SIG-M5 treated with dmso at 0.1 percent for 504 hours (cell line): ENCODE measurements around the gene HOXC10.
A peak's percentile ranks its signal among the peaks of the same experiment; 100 is the strongest.

Source experiments
- DNase-seq: peaks from one replicate; lab custom pipeline; 2025; ENCODE audit not compliant: unreplicated experiment; lab: John Stamatoyannopoulos, UW

HOXC10 gene

DNA sequence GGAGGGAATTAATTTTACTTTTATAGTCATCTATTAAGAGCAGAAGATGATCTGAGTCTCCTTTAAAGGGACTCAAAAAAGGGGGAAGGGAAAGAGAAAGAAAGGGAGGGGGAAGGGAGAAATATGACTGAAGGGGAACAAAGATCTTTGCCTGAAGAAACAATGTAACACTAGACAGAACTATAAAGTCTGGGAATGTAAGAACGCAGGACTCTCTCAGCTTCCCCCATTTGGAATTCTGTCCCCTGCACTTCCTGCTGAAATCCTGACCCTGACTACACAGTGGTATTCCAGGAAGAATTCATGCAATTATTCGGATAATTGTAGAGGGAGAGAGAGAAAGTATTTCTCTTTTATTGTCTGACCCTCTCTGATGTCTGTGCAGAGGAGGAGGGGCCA, 20.6 kb upstream of the HOXC10 start:
- no peak for DNase-seq

DNA sequence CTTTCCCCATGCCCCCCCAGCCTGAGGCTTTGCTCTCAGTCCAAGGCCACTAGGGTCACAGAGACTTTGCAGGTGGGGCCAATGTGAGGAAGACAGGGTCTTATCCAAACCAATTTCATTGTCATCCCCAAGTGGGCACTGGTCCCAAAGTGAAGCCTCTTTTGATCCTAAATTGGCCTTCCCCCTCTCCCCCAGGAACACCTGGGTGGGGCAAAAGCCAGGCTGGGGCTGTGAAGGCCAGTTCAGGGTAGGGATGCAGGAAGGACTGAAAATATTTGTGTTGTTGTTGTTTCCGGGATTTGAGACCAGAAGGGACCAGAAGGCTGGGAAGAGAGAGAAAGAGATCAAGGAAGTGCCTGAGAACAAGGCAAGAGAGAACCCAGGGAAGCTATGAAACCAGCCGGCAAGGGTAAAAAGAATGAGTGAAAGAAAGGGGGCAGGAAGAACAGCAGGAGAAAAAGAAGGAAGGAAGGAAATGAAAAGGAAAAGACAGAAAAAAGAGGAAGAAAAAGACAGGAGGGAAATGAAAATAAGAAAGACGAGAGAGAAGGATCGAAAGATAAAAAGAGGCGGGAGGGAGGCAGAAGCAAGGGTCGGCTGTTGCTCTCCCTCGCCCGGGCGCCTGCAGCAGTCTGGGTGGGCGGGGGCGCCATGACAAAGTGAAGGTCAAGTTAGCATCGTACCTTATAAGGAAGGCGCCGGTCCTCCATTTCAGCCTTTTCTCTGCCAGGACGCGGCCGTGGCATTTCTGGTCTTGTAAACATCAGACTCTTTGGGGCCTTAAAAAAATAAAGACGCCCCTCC, 19.5 kb upstream of the HOXC10 start:
- no peak for DNase-seq

DNA sequence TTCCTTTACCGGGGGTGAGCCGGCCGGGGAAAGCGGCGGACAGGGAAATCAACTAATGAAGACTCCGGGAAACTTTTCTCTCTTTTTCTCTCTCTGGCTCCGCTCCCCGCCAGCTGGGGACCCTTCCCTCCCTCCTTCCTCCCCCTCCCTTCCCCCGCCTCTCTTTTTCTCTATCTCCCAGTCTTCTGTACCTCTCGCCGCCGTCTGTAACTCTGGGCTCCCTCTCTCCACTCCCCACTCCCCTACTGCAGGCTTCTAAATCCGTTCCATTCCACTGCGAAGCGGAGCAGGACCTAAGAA, 18.9 kb upstream of the HOXC10 start:
- no peak for DNase-seq

DNA sequence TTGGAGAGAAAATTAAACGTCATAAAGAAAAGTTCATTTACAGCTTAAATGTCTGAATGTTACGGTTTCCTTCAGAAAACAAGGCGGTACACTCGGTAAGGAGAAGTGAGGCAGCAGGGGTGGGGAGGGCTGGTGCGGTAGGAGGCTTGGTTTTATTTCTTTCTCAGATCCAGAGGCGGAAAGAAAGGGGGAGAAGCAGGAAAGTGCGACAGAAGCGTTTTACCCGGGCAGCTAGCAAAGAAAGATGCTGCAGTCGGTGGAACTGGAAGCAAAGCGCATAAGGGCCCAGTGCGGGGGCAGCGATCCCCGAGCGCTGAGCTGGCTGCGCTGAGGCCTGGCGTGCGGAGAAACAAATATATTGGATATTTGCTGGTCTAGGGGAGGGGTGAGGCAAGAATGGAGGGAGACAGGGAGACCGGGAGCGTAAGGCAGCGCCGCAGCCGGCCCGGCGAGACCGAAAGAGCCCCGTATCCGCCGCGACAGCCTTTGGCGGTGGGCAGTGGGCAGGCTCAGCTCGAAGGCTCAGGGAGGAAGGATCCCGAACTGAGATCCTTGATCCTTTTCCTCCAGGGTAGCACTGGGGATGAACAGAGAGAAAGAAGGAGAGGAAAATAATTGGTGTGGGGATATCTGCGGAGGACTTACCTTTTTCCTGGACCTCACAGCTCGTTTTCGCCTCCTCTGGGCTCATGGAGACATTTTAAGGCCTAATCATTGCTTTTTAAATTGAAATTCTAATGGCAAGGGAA, 18.4 kb upstream of the HOXC10 start:
- no peak for DNase-seq

DNA sequence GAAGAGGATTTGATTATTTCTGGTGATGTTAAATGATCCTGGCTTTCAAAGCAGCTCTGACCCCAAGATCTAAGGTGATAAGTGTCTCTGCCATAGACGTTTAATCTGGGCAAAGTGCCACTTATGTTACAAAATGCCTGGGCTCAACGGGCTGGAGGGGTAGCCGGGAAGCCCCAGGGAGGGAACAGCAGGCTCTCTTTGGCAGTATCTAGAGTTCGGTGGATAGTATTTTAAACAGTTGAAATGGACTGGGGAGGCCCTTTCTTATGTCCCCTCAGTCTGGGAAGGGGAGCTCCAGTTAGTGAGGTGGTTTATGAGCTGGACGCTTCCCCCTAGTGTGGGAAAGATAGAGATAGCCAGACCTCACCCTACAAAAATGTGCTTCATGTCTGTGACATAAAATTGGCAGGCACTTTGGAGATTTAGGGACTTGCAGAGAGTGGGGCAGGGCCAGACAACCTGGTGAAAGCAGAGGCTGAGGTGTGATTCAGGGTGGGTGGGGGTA, 17.5 kb upstream of the HOXC10 start:
- DNase-seq: no peak

DNA sequence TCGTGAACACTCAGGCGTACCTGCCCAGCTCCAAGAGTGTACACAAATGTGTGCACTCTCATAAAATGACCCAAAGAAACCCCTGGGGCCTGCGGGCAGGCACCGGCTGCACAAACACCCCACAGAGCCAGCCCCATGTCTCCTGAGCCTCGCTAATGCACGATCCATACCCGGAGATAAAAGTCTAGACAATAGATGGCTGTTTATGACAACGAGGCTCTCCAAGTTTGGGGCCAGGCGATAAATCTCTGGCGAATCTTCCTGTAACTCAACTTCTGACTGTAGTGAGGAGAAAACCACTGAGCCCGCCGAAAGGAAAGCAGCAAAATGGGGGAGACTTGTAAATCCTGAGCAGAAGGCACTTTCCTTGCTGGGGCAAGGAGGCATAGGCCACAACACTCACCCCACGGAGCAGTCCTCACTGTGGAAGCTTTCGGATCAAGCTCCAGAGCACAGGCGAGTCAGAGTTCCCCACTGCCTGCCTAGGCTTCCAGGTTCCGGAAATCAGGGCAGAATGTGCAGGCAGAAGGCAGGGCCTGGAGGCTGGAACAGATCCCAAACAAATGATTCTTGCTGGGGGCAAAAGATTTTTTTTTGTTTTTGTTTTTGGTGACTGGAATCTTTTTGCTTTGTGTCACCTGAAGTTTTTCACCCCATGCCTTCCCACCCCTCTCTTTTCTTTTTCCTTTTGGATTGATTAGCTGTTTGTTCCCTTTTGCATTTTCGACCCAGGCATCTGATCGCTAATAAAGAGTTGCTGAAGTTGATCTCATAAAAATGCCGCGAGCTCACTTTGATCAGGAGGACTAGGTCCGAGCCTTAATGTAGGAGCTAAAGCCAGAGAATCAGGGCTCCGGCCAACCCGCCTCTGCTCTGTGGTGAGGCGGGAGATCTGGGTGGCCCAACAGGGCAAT, 16.5 kb upstream of the HOXC10 start:
- no peak for DNase-seq

DNA sequence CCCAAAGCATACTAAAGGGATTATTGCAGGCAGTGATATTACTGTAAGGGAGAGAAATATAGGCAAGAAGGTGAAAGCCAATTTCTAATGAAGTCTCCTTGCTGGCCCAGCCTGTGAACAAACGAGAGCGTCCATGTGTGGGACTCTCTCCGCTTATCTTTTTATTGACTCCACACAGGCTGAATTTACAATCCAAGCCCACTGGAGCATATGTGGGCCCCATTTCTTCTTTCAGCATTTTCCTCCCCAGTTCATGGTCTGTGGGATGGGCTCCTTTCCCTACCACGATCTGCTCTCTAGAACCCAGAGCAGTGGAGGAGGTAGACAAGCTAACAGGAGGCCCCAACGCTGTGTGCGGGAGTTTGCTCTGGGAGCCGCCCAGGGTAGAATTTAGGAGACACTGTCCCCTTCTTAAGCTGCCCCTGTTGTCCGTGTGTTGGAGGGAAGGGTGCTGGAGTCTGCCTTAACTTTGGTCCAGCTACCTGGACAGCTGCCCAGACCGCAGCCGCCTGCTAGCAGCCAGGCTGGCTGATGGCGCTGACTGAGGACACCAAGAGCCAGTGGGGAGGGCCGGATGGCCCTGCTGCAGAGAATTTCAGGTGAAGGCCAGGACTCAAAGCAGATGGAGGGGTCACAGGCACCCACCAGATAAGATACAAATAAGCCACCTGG, 15.2 kb upstream of the HOXC10 start:
- DNase-seq: no peak

DNA sequence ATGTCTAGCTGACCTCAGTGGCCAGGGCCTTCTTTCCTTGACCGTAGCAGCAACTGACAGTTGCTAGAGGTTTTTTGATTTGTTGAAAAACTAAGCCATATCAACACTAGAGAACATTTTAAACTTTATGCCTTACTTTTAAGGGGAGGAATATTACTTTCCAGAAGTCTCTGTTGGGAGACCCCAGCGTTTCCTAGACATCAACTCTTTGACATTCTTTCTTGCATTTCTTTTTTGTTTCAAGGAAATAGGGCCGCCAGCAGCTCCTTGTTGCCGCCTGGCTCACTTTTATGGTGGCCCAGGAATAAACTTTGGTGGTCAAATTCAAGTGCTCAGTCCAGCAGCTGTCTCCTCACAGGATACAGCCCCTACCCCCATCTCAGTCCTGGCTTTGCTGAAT, 14.5 kb upstream of the HOXC10 start:
- no peak for DNase-seq

DNA sequence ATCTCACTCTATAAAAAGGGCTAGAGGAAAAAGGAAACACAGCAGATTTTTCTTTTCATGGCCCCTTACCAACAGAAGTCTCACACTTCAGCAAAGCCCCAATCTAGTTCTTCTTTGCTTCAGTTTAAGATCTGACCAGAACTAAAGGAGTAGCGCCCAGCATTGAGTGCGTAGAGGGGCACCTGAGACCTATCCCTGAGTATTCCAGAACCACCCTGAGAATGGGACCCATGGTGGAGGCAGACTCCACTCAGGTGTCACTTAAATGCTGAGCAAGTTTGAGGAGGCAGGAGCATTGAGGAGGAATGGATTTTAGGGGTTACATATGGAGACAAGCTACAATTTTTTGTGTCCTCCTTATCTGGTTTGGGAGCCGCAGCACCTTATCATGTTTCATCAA, 13.8 kb upstream of the HOXC10 start:
- DNase-seq: no peak

DNA sequence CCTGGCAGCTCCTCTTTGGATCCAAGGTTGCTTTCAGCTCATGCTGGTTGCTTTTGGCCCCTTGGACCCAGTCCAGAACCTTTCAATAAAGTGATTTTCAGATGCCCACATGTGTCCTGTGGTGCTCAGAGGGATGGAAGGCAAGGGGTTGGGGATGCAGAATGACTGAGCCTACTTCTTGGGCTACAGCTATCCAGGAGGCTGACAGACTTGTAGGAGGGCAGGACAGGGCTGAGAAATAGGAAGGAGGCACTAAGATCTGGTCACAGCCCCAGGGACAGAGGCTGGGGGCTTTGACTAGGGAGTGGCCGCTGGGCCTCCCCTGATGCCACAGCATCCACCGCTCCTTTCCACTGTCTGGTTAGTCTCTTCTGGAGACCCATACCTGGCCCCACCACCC, 13.3 kb upstream of the HOXC10 start:
- no peak for DNase-seq

DNA sequence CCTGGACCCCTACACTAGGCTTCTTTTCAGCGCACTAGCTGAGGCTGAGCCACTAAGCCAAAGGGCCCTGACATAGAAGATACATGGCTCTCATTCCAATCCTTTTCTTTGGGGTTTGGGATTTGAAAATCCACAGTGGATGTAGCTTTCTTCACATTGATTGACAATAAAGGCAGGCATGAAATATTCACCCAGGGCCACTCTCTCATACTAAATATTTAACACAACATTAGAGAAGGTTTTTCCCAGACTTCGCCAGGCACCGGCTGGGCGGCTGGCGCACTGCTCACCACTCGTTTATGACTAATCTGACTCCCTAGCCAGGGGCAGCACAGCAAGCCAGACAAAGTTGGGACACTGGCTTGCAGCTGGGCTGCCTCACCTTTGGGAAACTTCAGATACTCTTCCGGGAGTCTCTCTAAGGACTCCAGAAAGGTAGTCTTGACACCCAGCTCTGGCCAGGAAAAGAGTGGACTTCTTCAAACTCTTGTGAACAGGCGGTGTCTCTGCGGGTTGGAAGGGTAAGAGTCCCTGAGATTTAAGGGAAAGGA, 12.7 kb upstream of the HOXC10 start:
- no peak for DNase-seq

DNA sequence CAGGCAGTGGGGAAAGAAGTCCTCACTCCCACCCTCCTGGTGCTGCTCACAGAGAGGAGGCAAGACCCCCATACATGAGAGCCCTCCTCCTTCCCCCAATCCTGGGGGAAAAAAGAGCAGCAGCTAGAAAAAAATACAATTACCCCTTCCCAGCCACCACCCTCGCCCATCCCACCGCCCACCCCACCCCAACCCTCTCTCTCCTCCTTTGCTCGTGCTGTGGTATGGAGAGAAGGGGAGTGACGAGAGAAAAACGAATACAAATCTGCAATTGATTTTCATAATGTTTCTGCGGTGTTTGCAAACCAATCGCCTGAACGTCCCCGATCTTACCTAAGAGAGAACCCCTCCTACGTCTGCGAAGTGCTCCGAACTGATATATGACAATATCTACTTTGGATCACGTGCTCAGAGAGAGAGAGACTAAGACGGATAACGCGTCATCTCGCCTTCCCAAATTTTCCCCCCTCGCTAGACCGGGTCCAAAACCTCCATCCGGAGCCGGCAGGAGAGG, 12.2 kb upstream of the HOXC10 start, which contains the start of gene HOXC11:
TSS of gene HOXC11 (plus strand) at position 405 of the 514 bp plus-strand sequence. CDS start 116 bp downstream, outside the sequence.
- no peak for DNase-seq

DNA sequence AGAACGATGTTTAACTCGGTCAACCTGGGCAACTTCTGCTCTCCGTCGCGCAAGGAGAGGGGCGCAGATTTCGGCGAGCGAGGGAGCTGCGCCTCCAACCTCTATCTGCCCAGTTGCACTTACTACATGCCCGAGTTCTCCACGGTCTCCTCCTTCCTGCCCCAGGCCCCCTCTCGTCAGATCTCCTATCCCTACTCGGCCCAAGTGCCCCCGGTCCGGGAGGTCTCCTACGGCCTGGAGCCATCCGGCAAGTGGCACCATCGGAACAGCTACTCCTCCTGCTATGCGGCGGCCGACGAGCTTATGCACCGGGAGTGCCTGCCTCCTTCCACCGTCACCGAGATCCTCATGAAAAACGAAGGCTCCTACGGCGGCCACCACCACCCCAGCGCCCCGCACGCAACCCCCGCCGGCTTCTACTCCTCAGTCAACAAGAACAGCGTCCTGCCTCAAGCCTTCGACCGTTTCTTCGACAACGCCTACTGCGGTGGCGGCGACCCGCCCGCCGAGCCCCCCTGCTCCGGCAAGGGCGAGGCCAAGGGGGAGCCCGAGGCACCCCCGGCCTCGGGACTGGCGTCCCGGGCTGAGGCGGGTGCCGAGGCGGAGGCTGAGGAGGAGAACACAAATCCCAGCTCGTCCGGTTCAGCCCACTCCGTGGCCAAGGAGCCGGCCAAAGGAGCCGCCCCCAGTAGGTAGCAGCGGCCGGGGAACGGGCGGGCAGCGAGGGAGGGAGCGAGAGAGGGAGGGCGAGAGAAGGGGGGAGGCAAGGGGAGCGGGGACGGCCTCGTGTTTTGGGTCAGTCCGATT, 11.5 kb upstream of the HOXC10 start:
- no peak for DNase-seq

DNA sequence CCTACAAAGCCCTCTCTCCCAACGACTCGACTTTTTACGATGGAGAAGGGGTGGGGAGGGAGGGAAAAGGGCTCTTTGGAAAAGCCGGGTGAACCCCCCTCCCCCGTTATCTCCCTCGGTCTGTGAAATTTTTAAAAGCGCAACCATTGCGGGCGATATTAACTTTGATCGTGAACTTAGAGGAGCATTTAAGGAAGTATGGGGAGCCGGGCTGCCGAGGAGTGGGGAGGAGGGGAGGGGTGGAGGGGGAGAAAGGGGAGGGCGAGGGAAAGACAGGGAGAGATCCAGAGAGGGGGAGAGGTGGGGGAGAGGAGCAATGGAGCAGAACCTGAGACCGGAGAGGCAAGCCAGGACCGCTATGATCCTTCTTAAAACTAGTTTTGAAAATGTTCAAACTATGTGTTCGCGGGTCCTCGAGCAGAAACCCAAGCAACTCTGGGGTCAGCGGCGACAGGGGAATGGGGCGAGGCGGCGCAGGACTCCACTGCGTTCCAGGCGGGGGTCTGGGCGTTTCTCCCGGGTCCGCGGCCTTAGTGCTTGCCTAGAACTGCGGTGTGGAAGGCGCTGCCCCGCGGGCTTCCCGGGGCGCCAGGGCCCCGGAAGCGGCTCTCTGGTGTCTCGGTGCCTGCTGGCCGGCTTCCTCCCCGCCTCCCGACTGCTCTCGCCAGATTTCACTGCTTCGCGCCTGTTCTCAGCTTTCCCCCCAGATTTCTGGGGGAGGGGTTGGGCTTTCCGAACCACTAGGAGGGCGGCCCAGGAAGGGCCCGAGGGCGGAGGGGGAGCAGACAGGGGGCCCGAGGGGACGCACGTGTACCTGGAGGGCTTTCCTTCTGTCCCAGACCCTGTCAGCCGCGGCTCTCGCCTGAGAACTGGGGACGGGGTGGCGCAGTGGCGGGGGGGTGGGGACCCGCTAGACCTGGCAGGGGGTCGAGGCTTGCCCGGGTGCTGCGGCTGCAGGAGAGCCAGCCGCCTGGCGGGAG, 10.6 kb upstream of the HOXC10 start, which contains the start of gene HOTAIR:
TSS of gene HOTAIR (minus strand) at position 871 of the 980 bp plus-strand sequence.
- DNase-seq: peak; percentile 50

DNA sequence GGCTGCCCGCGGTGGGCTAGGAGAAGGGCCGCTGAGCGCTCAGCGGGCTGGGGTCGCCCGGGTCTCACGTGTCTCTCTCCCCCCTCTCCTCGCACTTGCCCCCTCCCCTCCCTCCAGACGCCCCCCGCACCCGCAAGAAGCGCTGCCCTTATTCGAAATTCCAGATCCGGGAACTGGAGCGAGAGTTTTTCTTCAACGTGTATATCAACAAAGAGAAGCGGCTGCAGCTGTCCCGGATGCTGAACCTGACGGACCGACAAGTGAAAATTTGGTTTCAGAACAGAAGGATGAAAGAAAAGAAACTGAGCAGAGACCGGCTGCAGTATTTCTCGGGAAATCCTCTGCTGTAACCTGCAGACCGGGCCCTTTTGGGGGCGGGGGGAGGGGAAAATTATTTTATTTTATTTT, 9.9 kb upstream of the HOXC10 start:
- DNase-seq: no peak

DNA sequence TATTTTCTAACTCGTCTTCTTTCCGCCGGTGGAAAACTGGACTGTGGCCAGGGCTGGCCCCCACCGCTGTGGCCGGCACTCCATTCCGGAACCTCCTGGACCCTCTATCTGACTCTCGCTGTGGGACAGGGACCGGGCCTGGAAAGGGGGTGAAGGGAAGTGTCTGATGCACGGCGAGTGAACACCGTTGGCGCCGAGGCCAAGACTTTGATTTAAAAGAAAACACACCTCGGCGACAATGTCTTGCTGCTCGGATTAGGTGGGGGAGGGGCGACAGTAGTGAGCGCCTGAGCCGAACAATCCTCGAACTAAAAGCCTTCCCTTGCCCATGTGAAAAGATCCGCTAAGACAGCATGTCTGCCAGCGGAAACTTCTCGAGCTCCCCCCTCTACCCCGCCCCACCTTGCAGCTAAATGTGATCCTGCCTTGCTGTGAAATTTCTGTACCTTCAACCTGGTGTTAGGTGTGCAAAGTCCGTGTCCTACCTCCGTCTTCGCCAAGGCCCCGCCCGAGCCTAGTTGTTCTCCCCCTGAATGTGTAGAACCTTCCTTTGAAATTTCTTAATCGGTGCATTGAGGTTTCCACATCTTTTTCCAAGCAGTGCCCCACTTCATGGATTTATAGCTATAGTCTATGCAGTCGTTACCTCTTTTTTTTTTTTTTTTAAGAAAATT, 9.3 kb upstream of the HOXC10 start:
- DNase-seq: no peak

DNA sequence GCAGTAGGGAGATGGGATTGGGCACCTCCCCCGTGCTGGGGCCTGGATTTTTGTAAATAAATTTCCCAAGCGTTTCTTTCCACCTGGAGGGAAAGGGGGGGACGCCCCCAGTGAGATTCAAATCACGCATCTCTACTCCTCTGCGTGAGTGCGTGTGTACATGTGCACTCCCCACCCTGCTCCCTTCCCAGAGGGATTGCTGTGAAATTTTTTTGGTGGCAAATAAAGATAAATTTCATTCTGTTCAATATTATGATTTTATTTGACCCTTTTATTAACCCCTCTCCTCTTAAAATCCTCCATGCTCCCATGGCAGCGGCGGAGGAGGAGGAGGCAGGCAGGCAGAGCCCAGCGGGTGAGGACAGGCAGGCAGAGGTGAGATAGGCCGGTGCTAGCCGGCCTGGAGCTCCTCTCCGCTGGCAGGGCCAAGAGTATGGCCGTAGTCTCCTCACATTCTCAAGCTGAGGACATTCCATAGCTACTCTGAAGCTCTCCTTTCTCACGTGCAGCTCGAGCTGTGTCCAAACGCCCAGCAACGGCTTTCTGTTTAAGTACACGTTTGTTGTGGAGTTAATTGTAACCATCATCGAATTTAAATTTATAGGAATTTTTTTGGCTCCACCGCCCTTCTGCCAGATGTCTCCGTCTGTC, 8.6 kb upstream of the HOXC10 start:
- no peak for DNase-seq
